Keratinocyte (primary cell): ENCODE results near the gene BNIP5. TPM values are rescaled to one million over a fixed set of nuclear protein-coding genes. Genes with fewer than 3 reads are reported as not detected.

ENCODE experiments used
- DNase-seq: peaks from one replicate; pipeline ENCODE4 v3.0.0-alpha.2; 2011; ENCODE audit warnings: low read depth, missing footprints, low spot score
- FAIRE-seq: peaks from 2 replicates; lab custom pipeline; 2011; peaks lifted over from hg19 to GRCh38; lab: Jason Lieb, UNC
- H2AFZ ChIP-seq: 2 replicates; pipeline ENCODE4 v1.6.0; 2012; ENCODE audit warnings: low read length, control low read depth, inconsistent platforms; ENCODE audit not compliant: control insufficient read depth
- H3K27ac ChIP-seq: 2 replicates; pipeline ENCODE4 v1.5.1; 2011; ENCODE audit warnings: low read length; ENCODE audit not compliant: control insufficient read depth, insufficient read depth
- H3K27me3 ChIP-seq: 3 replicates; pipeline ENCODE4 v1.6.0; 2011; ENCODE audit warnings: low read length; ENCODE audit not compliant: control insufficient read depth, insufficient read depth; ENCODE audit errors: extremely low read depth
- H3K36me3 ChIP-seq, 2 experiments: 2 replicates in 1 of 2; 3 replicates in 1 of 2; pipeline ENCODE4 v1.5.1; 2011; ENCODE audit warnings: low read length in 2 of 2, mild to moderate bottlenecking in 1 of 2; ENCODE audit not compliant: control insufficient read depth in 2 of 2, insufficient read depth in 2 of 2; ENCODE audit errors: extremely low read depth in 1 of 2
- H3K4me1 ChIP-seq: 3 replicates; pipeline ENCODE4 v1.5.1; 2011; ENCODE audit warnings: low read length; ENCODE audit not compliant: control insufficient read depth, insufficient read depth; ENCODE audit errors: extremely low read depth
- H3K4me2 ChIP-seq: 3 replicates; pipeline ENCODE4 v1.6.0; 2011; ENCODE audit warnings: low read depth, low read length; ENCODE audit not compliant: control insufficient read depth, insufficient read depth; ENCODE audit errors: extremely low read depth
- H3K4me3 ChIP-seq, 3 experiments: fragments of 200-600 bp in 1 of 3; sonication (generic) in 1 of 3; 2 replicates in 2 of 3; 3 replicates in 1 of 3; pipeline ENCODE4 v1.5.1; 2011 to 2016; ENCODE audit warnings: low read length in 3 of 3, mild to moderate bottlenecking in 3 of 3, control low read depth in 2 of 3, inconsistent platforms in 1 of 3, low read depth in 1 of 3, mixed read lengths in 1 of 3, mixed run types in 1 of 3, moderate library complexity in 1 of 3; ENCODE audit not compliant: control insufficient read depth in 2 of 3, insufficient read depth in 2 of 3; ENCODE audit errors: extremely low read depth in 1 of 3
- H3K79me2 ChIP-seq: 2 replicates; pipeline ENCODE4 v1.6.0; 2012; ENCODE audit warnings: low read length; ENCODE audit not compliant: control insufficient read depth, insufficient read depth
- H3K9ac ChIP-seq: 3 replicates; pipeline ENCODE4 v1.6.0; 2011; ENCODE audit warnings: low read length; ENCODE audit not compliant: control insufficient read depth, insufficient read depth; ENCODE audit errors: extremely low read depth
- H3K9me1 ChIP-seq: 3 replicates; pipeline ENCODE4 v1.6.0; 2011; ENCODE audit warnings: low read length; ENCODE audit not compliant: control insufficient read depth, insufficient read depth; ENCODE audit errors: extremely low read depth
- H3K9me3 ChIP-seq: 2 replicates; pipeline ENCODE4 v1.5.1; 2012; ENCODE audit warnings: low read depth, low read length; ENCODE audit not compliant: control insufficient read depth
- H4K20me1 ChIP-seq: 3 replicates; pipeline ENCODE4 v1.6.0; 2011; ENCODE audit warnings: low read length; ENCODE audit not compliant: control insufficient read depth, insufficient read depth; ENCODE audit errors: extremely low read depth
- EZH2 ChIP-seq: IDR thresholded peaks from one replicate; pipeline ENCODE4 v1.6.1; 2012; ENCODE audit warnings: inconsistent platforms, mild to moderate bottlenecking, low read length, moderate library complexity
- dilution Hi-C: fragments of 300-500 bp; cut with MboI; formaldehyde crosslinking; loops from one replicate; pipeline ENCODE4 v1.7.0; 2020; ENCODE audit warnings: low sequenced_read_pairs; ENCODE audit not compliant: extremely low pct_ligation_motif_present
- polyA plus RNA-seq, 5 experiments: library from polyadenylated mRNA; depleted of rRNA in 3 of 5; stranded (reverse) in 3 of 5; stranded (forward) in 1 of 5; unstranded in 1 of 5; fragments of >200 nt; gene quantifications; 1 replicate in 1 of 5; 2 replicates in 3 of 5; 3 replicates in 1 of 5; pipeline versions ENCODE4 v1.2.1 to v1.2.3, GENCODE V29; 2011 to 2012; ENCODE audit warnings: missing spikeins in 2 of 5, low read depth in 1 of 5, low replicate concordance in 1 of 5
- TF ChIP-seq, protein P1 (sequence below), 3 experiments: IDR thresholded peaks in 1 of 3; conservative IDR thresholded peaks in 1 of 3; optimal IDR thresholded peaks in 1 of 3; 2 replicates in 2 of 3; 3 replicates in 1 of 3; pipeline versions ENCODE3 to v1.5.1; 2011; ENCODE audit warnings: low read length in 3 of 3, mild to moderate bottlenecking in 3 of 3, moderate library complexity in 2 of 3, control low read depth in 1 of 3, inconsistent platforms in 1 of 3; ENCODE audit not compliant: insufficient read depth in 2 of 3; ENCODE audit errors: extremely low read depth in 1 of 3

Gene BNIP5
- polyA plus RNA-seq, 1 donor (not counting 4 experiments of a cell fraction or from before 2014, with no cell fraction given): not detected

- no peak overlapping the region for H3K4me3 ChIP-seq
- no peaks in the 10 kb centered on the region for H3K79me2 ChIP-seq
- no peaks in the 10 kb centered on the region for H4K20me1 ChIP-seq
- TF ChIP-seq EZH2: no peak
- TF ChIP-seq, protein P1, sequence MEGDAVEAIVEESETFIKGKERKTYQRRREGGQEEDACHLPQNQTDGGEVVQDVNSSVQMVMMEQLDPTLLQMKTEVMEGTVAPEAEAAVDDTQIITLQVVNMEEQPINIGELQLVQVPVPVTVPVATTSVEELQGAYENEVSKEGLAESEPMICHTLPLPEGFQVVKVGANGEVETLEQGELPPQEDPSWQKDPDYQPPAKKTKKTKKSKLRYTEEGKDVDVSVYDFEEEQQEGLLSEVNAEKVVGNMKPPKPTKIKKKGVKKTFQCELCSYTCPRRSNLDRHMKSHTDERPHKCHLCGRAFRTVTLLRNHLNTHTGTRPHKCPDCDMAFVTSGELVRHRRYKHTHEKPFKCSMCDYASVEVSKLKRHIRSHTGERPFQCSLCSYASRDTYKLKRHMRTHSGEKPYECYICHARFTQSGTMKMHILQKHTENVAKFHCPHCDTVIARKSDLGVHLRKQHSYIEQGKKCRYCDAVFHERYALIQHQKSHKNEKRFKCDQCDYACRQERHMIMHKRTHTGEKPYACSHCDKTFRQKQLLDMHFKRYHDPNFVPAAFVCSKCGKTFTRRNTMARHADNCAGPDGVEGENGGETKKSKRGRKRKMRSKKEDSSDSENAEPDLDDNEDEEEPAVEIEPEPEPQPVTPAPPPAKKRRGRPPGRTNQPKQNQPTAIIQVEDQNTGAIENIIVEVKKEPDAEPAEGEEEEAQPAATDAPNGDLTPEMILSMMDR (optimal IDR thresholded peaks at IDR 0.05 in 1 of 3, IDR thresholded peaks at IDR 0.05 in 1 of 3, conservative IDR thresholded peaks at IDR 0.05 in 1 of 3; ENCODE audit: extremely low read depth in 1 of 3, insufficient read depth in 2 of 3, low read length in 3 of 3): no peak
- dilution Hi-C loops: no loop called here
- H3K9me3 ChIP-seq: no peaks in the 10 kb centered on the region
- H3K9me1 ChIP-seq: no peaks in the 10 kb centered on the region
- H3K4me1 ChIP-seq: no peaks in the 10 kb centered on the region
- no peak for FAIRE-seq
- H2AFZ ChIP-seq: no peak overlapping the region
- DNase-seq: no peak
- no peak overlapping the region for H3K9ac ChIP-seq
- H3K36me3 ChIP-seq: no peaks in the 10 kb centered on the region
- H3K27me3 ChIP-seq: peaks cover 25% of the 10 kb centered on the region
- no peak overlapping the region for H3K27ac ChIP-seq
- H3K4me2 ChIP-seq: no peak overlapping the region
Observed at GRCh38 chr6:36333171-36333895, 3.4 kb downstream of the BNIP5 start.

DNA sequence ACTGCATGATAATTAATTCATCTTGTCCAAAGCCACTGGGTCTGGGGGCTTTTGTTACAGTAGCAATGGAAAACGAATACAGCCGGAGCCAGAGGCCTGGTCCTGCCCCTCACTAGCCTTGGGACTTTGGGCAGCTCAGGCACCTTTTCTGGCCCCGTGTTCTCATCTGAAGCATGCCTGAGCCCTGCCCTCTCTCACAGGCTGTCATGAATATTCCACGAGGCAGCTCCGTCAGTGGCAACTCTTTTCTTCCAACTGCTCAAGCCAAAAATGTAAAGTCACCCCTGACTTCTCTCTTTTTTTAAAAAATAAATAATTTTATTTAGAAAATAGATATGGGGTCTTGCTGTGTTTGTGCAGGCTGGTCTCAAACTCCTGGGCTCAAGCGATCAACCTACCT is 5.3 kb downstream of the BNIP5 start:
- no peaks in the 10 kb centered on the region for H3K9me1 ChIP-seq
- H3K9me3 ChIP-seq: no peaks in the 10 kb centered on the region
- H4K20me1 ChIP-seq: no peaks in the 10 kb centered on the region
- dilution Hi-C loops: no loop called here
- H3K27me3 ChIP-seq: peaks cover 37% of the 10 kb centered on the region
- FAIRE-seq (no peak), DNase-seq (no peak)
- H3K4me3 ChIP-seq: no peak overlapping the region
- H2AFZ ChIP-seq: no peak overlapping the region
- TF ChIP-seq, protein P1 (optimal IDR thresholded peaks at IDR 0.05 in 1 of 3, IDR thresholded peaks at IDR 0.05 in 1 of 3, conservative IDR thresholded peaks at IDR 0.05 in 1 of 3; ENCODE audit: extremely low read depth in 1 of 3, insufficient read depth in 2 of 3, low read length in 3 of 3): no peak
- TF ChIP-seq EZH2: no peak
- no peak overlapping the region for H3K27ac ChIP-seq
- H3K4me1 ChIP-seq: no peaks in the 10 kb centered on the region
- H3K36me3 ChIP-seq: no peaks in the 10 kb centered on the region
- no peaks in the 10 kb centered on the region for H3K79me2 ChIP-seq
- no peak overlapping the region for H3K9ac ChIP-seq
- no peak overlapping the region for H3K4me2 ChIP-seq
